IMR-90 (cell line): ENCODE measurements around the gene PCDHA8. TPM values are rescaled to one million over a fixed set of nuclear protein-coding genes. Genes with fewer than 3 reads are reported as not detected.
"Not testable (repeated sequence)": the region's sequence is repeated elsewhere in the genome, so short reads cannot be mapped to it uniquely, and the experiment has no call there.

ENCODE experiments used
- ATAC-seq: fragments of 200-7000 bp; cut with Tn5 transposase; 2 replicates; pipeline ENCODE4 v1.9.1; 2020; ENCODE audit warnings: low read depth, mild to moderate bottlenecking, moderate library complexity
- BruUV-seq: library from RNA; stranded (reverse); fragments of 400-500 nt; replicated peaks from 2 replicates; lab custom pipeline; 2021; lab: Mats Ljungman, UMichigan
- CTCF ChIA-PET: fragments of 300-600 bp; formaldehyde crosslinking; extraction: SDS; loops from one replicate; lab custom pipeline; 2021; ENCODE audit warnings: antibody characterized with exemption; lab: Yijun Ruan, JAX
- POLR2A ChIA-PET: fragments of 300-600 bp; sonication (Branson Sonifier 250); formaldehyde crosslinking; loops from one replicate; lab custom pipeline; 2022; ENCODE audit warnings: antibody characterized with exemption; ENCODE audit not compliant: unreplicated experiment; lab: Charles Lee
- DNase-seq: peaks from one replicate; pipeline ENCODE4 v3.0.0; 2013
- H2AFZ ChIP-seq: replicated peaks from 2 replicates; pipeline ENCODE3; 2013; ENCODE audit warnings: low read length, mild to moderate bottlenecking; ENCODE audit not compliant: poor library complexity
- H2AK5ac ChIP-seq: 2 replicates; pipeline ENCODE4 v1.6.1; 2013; ENCODE audit warnings: low read depth, low read length, inconsistent platforms
- H2AK9ac ChIP-seq: replicated peaks from 2 replicates; pipeline ENCODE3; 2013; ENCODE audit warnings: mild to moderate bottlenecking, low read depth, low read length, moderate library complexity; ENCODE audit not compliant: poor library complexity
- H2BK120ac ChIP-seq: 2 replicates; pipeline ENCODE4 v1.6.1; 2013; ENCODE audit warnings: low read depth, low read length, inconsistent platforms
- H2BK15ac ChIP-seq: 3 replicates; pipeline ENCODE4 v1.6.1; 2013; ENCODE audit warnings: low read depth, low read length, inconsistent platforms
- H2BK20ac ChIP-seq: 2 replicates; pipeline ENCODE4 v1.6.1; 2013; ENCODE audit warnings: low read depth, mild to moderate bottlenecking, inconsistent platforms, low read length, moderate library complexity
- H2BK5ac ChIP-seq: 2 replicates; pipeline ENCODE4 v1.6.1; 2013; ENCODE audit warnings: mild to moderate bottlenecking, low read depth, low read length, inconsistent platforms; ENCODE audit not compliant: poor library complexity, severe bottlenecking
- H3K14ac ChIP-seq: replicated peaks from 2 replicates; pipeline ENCODE4 v1.6.1; 2013; ENCODE audit warnings: low read depth, low read length, inconsistent platforms
- H3K18ac ChIP-seq: 2 replicates; pipeline ENCODE4 v1.6.1; 2013; ENCODE audit warnings: low read depth, low read length, control low read depth
- H3K23ac ChIP-seq: 2 replicates; pipeline ENCODE4 v1.6.1; 2013; ENCODE audit warnings: low read depth, low read length, inconsistent platforms
- H3K27ac ChIP-seq: 2 replicates; pipeline ENCODE4 v1.5.1; 2013; ENCODE audit warnings: mild to moderate bottlenecking, control low read depth, low read length; ENCODE audit not compliant: insufficient read depth
- H3K27me3 ChIP-seq: 2 replicates; pipeline ENCODE4 v1.6.1; 2013; ENCODE audit warnings: low read length; ENCODE audit not compliant: control insufficient read depth, insufficient read depth
- H3K36me3 ChIP-seq: 2 replicates; pipeline ENCODE4 v1.6.1; 2013; ENCODE audit warnings: low read length, mixed read lengths; ENCODE audit not compliant: control insufficient read depth, insufficient read depth
- H3K4ac ChIP-seq: 2 replicates; pipeline ENCODE4 v1.6.1; 2013; ENCODE audit warnings: low read depth, low read length, inconsistent platforms
- H3K4me1 ChIP-seq: 2 replicates; pipeline ENCODE4 v1.6.1; 2013; ENCODE audit warnings: low read length, mixed read lengths; ENCODE audit not compliant: control insufficient read depth, insufficient read depth
- H3K4me2 ChIP-seq: 2 replicates; pipeline ENCODE4 v1.6.1; 2013; ENCODE audit warnings: low read depth, mild to moderate bottlenecking, control low read depth, low read length, moderate library complexity
- H3K4me3 ChIP-seq: 2 replicates; pipeline ENCODE4 v1.5.1; 2013; ENCODE audit warnings: low read depth, mild to moderate bottlenecking, control low read depth, low read length, moderate library complexity; ENCODE audit not compliant: insufficient read depth
- H3K56ac ChIP-seq: 2 replicates; pipeline ENCODE4 v1.6.1; 2013; ENCODE audit warnings: low read length, inconsistent platforms; ENCODE audit not compliant: insufficient read depth; ENCODE audit errors: extremely low read depth
- H3K79me1 ChIP-seq, 2 experiments: 2 replicates each; pipeline ENCODE4 v1.6.1; 2013; ENCODE audit warnings: low read length in 2 of 2, inconsistent platforms in 1 of 2, low read depth in 1 of 2
- H3K9ac ChIP-seq: 2 replicates; pipeline ENCODE4 v1.6.1; 2013; ENCODE audit warnings: low read depth, low read length, control low read depth
- H3K9me1 ChIP-seq: 2 replicates; pipeline ENCODE4 v1.6.1; 2013; ENCODE audit warnings: low read length, inconsistent platforms; ENCODE audit not compliant: insufficient read depth
- H3K9me3 ChIP-seq: 2 replicates; pipeline ENCODE4 v1.6.1; 2013; ENCODE audit warnings: low read length; ENCODE audit not compliant: control insufficient read depth, insufficient read depth
- H4K20me1 ChIP-seq: 2 replicates; pipeline ENCODE4 v1.6.1; 2013; ENCODE audit warnings: low read length, inconsistent platforms; ENCODE audit not compliant: insufficient read depth
- H4K5ac ChIP-seq: 2 replicates; pipeline ENCODE4 v1.6.1; 2013; ENCODE audit warnings: mild to moderate bottlenecking, low read depth, low read length, control low read depth
- H4K8ac ChIP-seq, 2 experiments: 2 replicates each; pipeline ENCODE4 v1.6.1; 2013; ENCODE audit warnings: low read depth in 2 of 2, low read length in 2 of 2, control low read depth in 1 of 2, inconsistent platforms in 1 of 2
- H4K91ac ChIP-seq: 2 replicates; pipeline ENCODE4 v1.6.1; 2013; ENCODE audit warnings: low read depth, low read length, inconsistent platforms; ENCODE audit not compliant: insufficient read depth
- NFE2L2 ChIP-seq: fragments of 150-350 bp; IDR thresholded peaks from 2 replicates; pipeline ENCODE4 v1.6.1; 2016; ENCODE audit warnings: low read depth, mild to moderate bottlenecking, low read length
- WGBS, 2 experiments: methylation state at CpG; one replicate each; pipeline versions ENCODE4 v1.1.5 to v1.1.7; 2013; ENCODE audit warnings: missing lambda C conversion rate in 2 of 2; ENCODE audit not compliant: insufficient read length in 1 of 2; ENCODE audit errors: extremely low coverage in 2 of 2; 5-methylcytosine and 5-hydroxymethylcytosine counted together
- dilution Hi-C: fragments of 300-500 bp; cut with HindIII; formaldehyde crosslinking; loops from one replicate; pipeline ENCODE4 v1.14.3; 2018; ENCODE audit warnings: low sequenced_read_pairs; ENCODE audit not compliant: unreplicated experiment
- in situ Hi-C: fragments of 300-500 bp; cut with MboI; formaldehyde crosslinking; loops from 3 replicates; pipeline ENCODE4 v1.14.3; 2019; ENCODE audit warnings: low sequenced_read_pairs, inconsistent platforms, mixed read lengths
- intact Hi-C: fragments of 100-400 bp; cut with micrococcal nuclease; formaldehyde crosslinking; loops from 2 replicates; pipeline ENCODE4 v1.10.0; 2022
- polyA plus RNA-seq, 3 experiments: library from polyadenylated mRNA; depleted of rRNA; stranded (reverse); fragments of >200 nt; gene quantifications; 2 replicates each; pipeline ENCODE4 v1.2.3, GENCODE V29; 2012; ENCODE audit warnings: low replicate concordance in 1 of 3
- total RNA-seq: library from RNA; depleted of rRNA; stranded (reverse); fragments of >200 nt; gene quantifications from 2 replicates; pipeline ENCODE4 v1.2.3, GENCODE V29; 2012

Gene PCDHA8
- total and polyA plus RNA-seq, 2 of the 4 experiments (the other 2 are of a cell fraction): under 0.01 to 0.02 TPM

DNA sequence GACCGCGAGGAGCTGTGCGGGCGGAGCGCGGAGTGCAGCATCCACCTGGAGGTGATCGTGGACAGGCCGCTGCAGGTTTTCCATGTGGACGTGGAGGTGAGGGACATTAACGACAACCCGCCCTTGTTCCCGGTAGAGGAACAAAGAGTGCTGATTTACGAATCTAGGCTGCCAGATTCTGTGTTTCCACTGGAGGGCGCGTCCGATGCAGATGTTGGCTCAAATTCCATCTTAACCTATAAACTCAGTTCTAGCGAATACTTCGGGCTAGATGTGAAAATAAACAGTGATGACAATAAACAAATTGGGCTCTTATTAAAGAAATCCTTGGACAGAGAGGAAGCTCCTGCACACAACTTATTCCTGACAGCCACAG, 12.6 kb upstream of the PCDHA8 start:
- no peak overlapping the region for H2BK15ac ChIP-seq
- dilution Hi-C loops (no loop called here), in situ Hi-C loops (no loop called here), intact Hi-C loops (no loop called here)
- DNase-seq: no peak
- no peak overlapping the region for H3K27ac ChIP-seq
- WGBS, 2 experiments: no CpG with 5 or more reads among the region's 18 CpGs
- no peak for ATAC-seq
- TF ChIP-seq NFE2L2: no peak
- H3K36me3 ChIP-seq: no peaks in the 10 kb centered on the region
- no peak overlapping the region for H4K8ac ChIP-seq
- no peaks in the 10 kb centered on the region for H3K79me1 ChIP-seq
- H2BK5ac ChIP-seq: no peak overlapping the region
- no peak overlapping the region for H3K14ac ChIP-seq
- H3K23ac ChIP-seq: no peak overlapping the region
- H3K9me1 ChIP-seq: no peaks in the 10 kb centered on the region
- H3K9me3 ChIP-seq: peaks cover 12% of the 10 kb centered on the region
- H3K4ac ChIP-seq: no peak overlapping the region
- no peak overlapping the region for H3K4me3 ChIP-seq
- CTCF ChIA-PET: no interaction called here
- H3K4me1 ChIP-seq: no peaks in the 10 kb centered on the region
- no peak overlapping the region for H4K5ac ChIP-seq
- H2AFZ ChIP-seq: no peak overlapping the region
- H3K27me3 ChIP-seq: no peaks in the 10 kb centered on the region
- no peak overlapping the region for H2BK120ac ChIP-seq
- POLR2A ChIA-PET: no interaction called here
- no peak overlapping the region for H2BK20ac ChIP-seq
- H4K20me1 ChIP-seq: no peaks in the 10 kb centered on the region
- no peak overlapping the region for H3K4me2 ChIP-seq
- no peak overlapping the region for H4K91ac ChIP-seq
- H2AK5ac ChIP-seq: no peak overlapping the region
- H2AK9ac ChIP-seq: no peak overlapping the region
- BruUV-seq: no TSS peak
- no peak overlapping the region for H3K18ac ChIP-seq
- no peak overlapping the region for H3K56ac ChIP-seq
- no peak overlapping the region for H3K9ac ChIP-seq

GRCh38 chr5:140829511-140830501, 11.2 kb upstream of the PCDHA8 start:
- WGBS, 2 experiments: 46% methylated on average over 49 of the region's 106 CpGs; no CpG with 5 or more reads in 1 of the 2 experiments
- H3K9me1 ChIP-seq, H4K91ac ChIP-seq, H2AK5ac ChIP-seq, H3K9me3 ChIP-seq, H2AFZ ChIP-seq, dilution Hi-C loops, DNase-seq, H4K5ac ChIP-seq, H3K18ac ChIP-seq, H3K79me1 ChIP-seq, H3K4me3 ChIP-seq, POLR2A ChIA-PET, in situ Hi-C loops, H4K8ac ChIP-seq, H3K36me3 ChIP-seq, H3K9ac ChIP-seq, H3K4me1 ChIP-seq, H2BK5ac ChIP-seq, H2BK20ac ChIP-seq, H2AK9ac ChIP-seq, H3K27ac ChIP-seq, H3K23ac ChIP-seq, ATAC-seq, H3K14ac ChIP-seq, intact Hi-C loops, CTCF ChIA-PET, H3K27me3 ChIP-seq, H4K20me1 ChIP-seq, H2BK15ac ChIP-seq, H3K56ac ChIP-seq, BruUV-seq, H2BK120ac ChIP-seq, H3K4me2 ChIP-seq, H3K4ac ChIP-seq: not testable (repeated sequence)
